Measurements from ENCODE around the gene SRGAP3. TPM values are rescaled to one million over a fixed set of nuclear protein-coding genes. Genes with fewer than 3 reads are reported as not detected.
A peak's percentile ranks its signal among the peaks of the same experiment; 100 is the strongest.

SRGAP3 gene
- total RNA-seq, 2 experiments from 2014 or later: 2.8 to 3.2 TPM

GRCh38 chr3:8962226-8962861 lies 287.1 kb downstream of the SRGAP3 start:
- DNase-seq: peak in 1 of 14 experiments; percentile 17
- H3K27me3 ChIP-seq (ENCODE audit: control insufficient read depth in 1 of 2, insufficient read depth in 2 of 2, low read length in 2 of 2): no peaks in the 10 kb centered on the region
- no peaks in the 10 kb centered on the region for H3K9me3 Mint-ChIP-seq
- intact Hi-C loops (cut with DNase I, micrococcal nuclease): loop anchor here in 1 of 2 experiments (5.0 kb wide), 1 partner anchor 770 kb away; the partner anchor contains the start of gene BRPF1
- H3K4me1 ChIP-seq (ENCODE audit: insufficient read depth, low read length): peaks cover 15% of the 10 kb centered on the region
- H3K9me3 ChIP-seq (ENCODE audit: control insufficient read depth in 1 of 2, insufficient read depth in 1 of 2, low read length in 2 of 2): no peaks in the 10 kb centered on the region
- peak overlapping the region; percentile 95 for H3K27ac Mint-ChIP-seq
- H3K4me3 ChIP-seq (ENCODE audit: low read length): peak overlapping the region; percentile 88
- H3K4me1 Mint-ChIP-seq (ENCODE audit: low read depth): peaks cover 43% of the 10 kb centered on the region
- H3K27ac ChIP-seq (ENCODE audit: low read depth in 1 of 2, low read length in 2 of 2): peak overlapping the region in 1 of 2 donors; percentile 80
- H3K36me3 ChIP-seq (ENCODE audit: insufficient read depth, low read length): no peaks in the 10 kb centered on the region
- H3K4me3 Mint-ChIP-seq: peak overlapping the region; percentile 97
- H3K27me3 Mint-ChIP-seq: no peaks in the 10 kb centered on the region
- ATAC-seq (ENCODE audit: poor library complexity): no peak
- TF ChIP-seq CTCF (IDR thresholded peaks at IDR 0.05): no peak
- CTCF ChIA-PET: no interaction called here
- POLR2A ChIA-PET: interaction anchor here (1.0 to 2.7 kb wide), 2 partner anchors 340 to 400 kb away, joined by 3 to 10 read pairs; partner anchors contain the start of gene THUMPD3
- H3K36me3 Mint-ChIP-seq (ENCODE audit: low read depth): peaks cover 28% of the 10 kb centered on the region

DNA sequence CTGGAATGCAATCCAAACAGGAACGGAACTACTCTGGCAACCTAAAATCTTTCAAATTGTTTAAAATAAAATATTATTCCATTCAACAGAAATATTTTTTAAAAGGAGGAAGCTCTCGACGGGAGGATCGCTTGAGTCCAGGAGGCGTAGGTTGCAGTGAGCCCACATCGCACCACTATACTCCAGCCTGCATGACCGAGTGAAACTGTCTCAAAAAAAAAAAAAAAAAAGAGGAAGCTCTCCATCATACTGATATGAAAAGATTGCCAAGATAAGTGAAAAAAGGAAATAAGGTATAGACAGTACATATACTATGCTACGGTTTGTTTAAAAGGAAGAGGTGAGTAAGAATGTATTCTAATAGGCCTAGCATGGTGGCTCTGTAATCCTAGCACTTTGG lies 289.8 kb downstream of the SRGAP3 start:
- H3K4me1 ChIP-seq (ENCODE audit: insufficient read depth, low read length): peaks cover 15% of the 10 kb centered on the region
- H3K4me1 Mint-ChIP-seq (ENCODE audit: low read depth): peaks cover 48% of the 10 kb centered on the region
- ATAC-seq (ENCODE audit: poor library complexity): no peak
- peaks cover 4% of the 10 kb centered on the region for H3K36me3 ChIP-seq (ENCODE audit: insufficient read depth, low read length)
- H3K27ac ChIP-seq (ENCODE audit: low read depth in 1 of 2, low read length in 2 of 2): no peak overlapping the region
- intact Hi-C loops (cut with DNase I, micrococcal nuclease): loop anchor here in 1 of 2 experiments (5.0 kb wide), 1 partner anchor 773 kb away; the partner anchor contains the start of gene BRPF1
- no peaks in the 10 kb centered on the region for H3K27me3 Mint-ChIP-seq
- no peaks in the 10 kb centered on the region for H3K9me3 ChIP-seq (ENCODE audit: control insufficient read depth in 1 of 2, insufficient read depth in 1 of 2, low read length in 2 of 2)
- H3K9me3 Mint-ChIP-seq: no peaks in the 10 kb centered on the region
- H3K4me3 ChIP-seq (ENCODE audit: low read length): no peak overlapping the region
- H3K36me3 Mint-ChIP-seq (ENCODE audit: low read depth): peaks cover 49% of the 10 kb centered on the region
- no peaks in the 10 kb centered on the region for H3K27me3 ChIP-seq (ENCODE audit: control insufficient read depth in 1 of 2, insufficient read depth in 2 of 2, low read length in 2 of 2)
- no peak overlapping the region for H3K4me3 Mint-ChIP-seq
- CTCF ChIA-PET: no interaction called here
- no peak overlapping the region for H3K27ac Mint-ChIP-seq
- POLR2A ChIA-PET: no interaction called here
- no peak for TF ChIP-seq CTCF (IDR thresholded peaks at IDR 0.05)
- DNase-seq: no peak

DNA sequence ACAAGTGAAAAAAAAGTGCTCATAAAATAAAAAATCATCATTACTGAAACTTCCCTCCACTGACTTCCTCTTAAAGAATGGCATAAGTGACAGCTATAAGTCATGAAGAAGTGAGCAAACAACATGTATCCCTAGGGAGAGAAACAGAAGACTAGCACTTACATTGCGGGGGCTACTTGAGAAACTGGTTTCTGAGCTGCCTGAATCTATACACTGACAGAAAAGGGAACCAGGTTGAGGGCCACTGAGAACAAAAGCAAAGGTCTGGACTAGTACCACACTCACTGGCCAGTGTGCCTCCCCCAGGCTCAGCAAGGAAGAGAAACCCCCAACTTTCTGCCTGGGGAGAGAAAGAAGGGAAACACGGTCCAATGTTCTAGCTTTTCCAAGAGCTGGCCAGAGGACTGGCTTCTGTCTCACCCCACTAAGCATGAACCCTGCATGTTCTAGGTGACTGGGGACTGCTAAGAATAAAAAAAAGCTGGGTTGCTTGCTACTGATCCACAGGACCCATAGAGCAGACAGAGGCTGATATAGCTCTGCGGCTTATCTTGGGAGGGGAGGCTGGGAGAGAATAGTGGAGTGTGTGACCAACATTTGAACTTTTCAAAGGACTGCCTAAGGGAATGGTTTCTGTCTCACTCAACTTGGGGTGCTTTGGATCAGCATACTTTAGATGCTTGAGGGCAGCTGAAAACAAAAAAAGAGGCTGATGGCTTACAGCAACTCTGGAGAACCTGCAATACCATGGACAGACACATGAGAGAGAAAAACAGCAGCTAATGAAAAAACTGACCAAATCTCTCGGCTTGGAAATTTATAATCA lies 294.3 kb downstream of the SRGAP3 start:
- ATAC-seq (ENCODE audit: poor library complexity): no peak
- POLR2A ChIA-PET: interaction anchor here (0.6 kb wide), 1 partner anchor 9 kb away, joined by 3 read pairs; no protein-coding TSS in a partner anchor
- peaks cover 49% of the 10 kb centered on the region for H3K36me3 Mint-ChIP-seq (ENCODE audit: low read depth)

More for the DNA sequence above, 294.3 kb downstream of the SRGAP3 start:
- Histone ChIP-seq H3K36me3 (ENCODE audit: insufficient read depth, low read length) (peaks cover 4% of the 10 kb centered on the region), H3K4me3 (ENCODE audit: low read length) (no peak overlapping the region), H3K27ac (ENCODE audit: low read depth in 1 of 2, low read length in 2 of 2) (no peak overlapping the region), H3K27me3 (ENCODE audit: control insufficient read depth in 1 of 2, insufficient read depth in 2 of 2, low read length in 2 of 2) (no peaks in the 10 kb centered on the region), H3K4me1 (ENCODE audit: insufficient read depth, low read length) (no peaks in the 10 kb centered on the region), H3K9me3 (ENCODE audit: control insufficient read depth in 1 of 2, insufficient read depth in 1 of 2, low read length in 2 of 2) (no peaks in the 10 kb centered on the region)
- intact Hi-C loops (cut with DNase I, micrococcal nuclease): no loop called here
- Mint-ChIP-seq H3K27me3 (no peaks in the 10 kb centered on the region), H3K9me3 (no peaks in the 10 kb centered on the region), H3K4me3 (no peak overlapping the region), H3K27ac (no peak overlapping the region), H3K4me1 (ENCODE audit: low read depth) (peaks cover 26% of the 10 kb centered on the region)
- TF ChIP-seq CTCF (IDR thresholded peaks at IDR 0.05): no peak
- DNase-seq: no peak
- CTCF ChIA-PET: no interaction called here
